Measurements from ENCODE around the gene MMP2.

GRCh38 chr16:55506083-55506482 lies 27.1 kb downstream of the MMP2 start:
- TF ChIP-seq EZH2phosphoT487 (conservative IDR thresholded peaks at IDR 0.05; ENCODE audit: low read length) (no peak), CTCF (IDR thresholded peaks at IDR 0.05; ENCODE audit: insufficient read depth, low read length, poor library complexity, severe bottlenecking) (no peak)
